NCI-H345 (cell line): ENCODE results near the gene PACS1.
A peak's percentile ranks its signal among the peaks of the same experiment; 100 is the strongest.

Source experiments
- DNase-seq: peaks from one replicate; lab custom pipeline; 2025; lab: John Stamatoyannopoulos, UW

The PACS1 gene

GRCh38 chr11:66050581-66051231 is 19.4 kb upstream of the PACS1 start:
- DNase-seq: no peak

- DNase-seq: no peak
These were observed 18.7 kb upstream of the PACS1 start for GRCh38 chr11:66051371-66051765.

DNA sequence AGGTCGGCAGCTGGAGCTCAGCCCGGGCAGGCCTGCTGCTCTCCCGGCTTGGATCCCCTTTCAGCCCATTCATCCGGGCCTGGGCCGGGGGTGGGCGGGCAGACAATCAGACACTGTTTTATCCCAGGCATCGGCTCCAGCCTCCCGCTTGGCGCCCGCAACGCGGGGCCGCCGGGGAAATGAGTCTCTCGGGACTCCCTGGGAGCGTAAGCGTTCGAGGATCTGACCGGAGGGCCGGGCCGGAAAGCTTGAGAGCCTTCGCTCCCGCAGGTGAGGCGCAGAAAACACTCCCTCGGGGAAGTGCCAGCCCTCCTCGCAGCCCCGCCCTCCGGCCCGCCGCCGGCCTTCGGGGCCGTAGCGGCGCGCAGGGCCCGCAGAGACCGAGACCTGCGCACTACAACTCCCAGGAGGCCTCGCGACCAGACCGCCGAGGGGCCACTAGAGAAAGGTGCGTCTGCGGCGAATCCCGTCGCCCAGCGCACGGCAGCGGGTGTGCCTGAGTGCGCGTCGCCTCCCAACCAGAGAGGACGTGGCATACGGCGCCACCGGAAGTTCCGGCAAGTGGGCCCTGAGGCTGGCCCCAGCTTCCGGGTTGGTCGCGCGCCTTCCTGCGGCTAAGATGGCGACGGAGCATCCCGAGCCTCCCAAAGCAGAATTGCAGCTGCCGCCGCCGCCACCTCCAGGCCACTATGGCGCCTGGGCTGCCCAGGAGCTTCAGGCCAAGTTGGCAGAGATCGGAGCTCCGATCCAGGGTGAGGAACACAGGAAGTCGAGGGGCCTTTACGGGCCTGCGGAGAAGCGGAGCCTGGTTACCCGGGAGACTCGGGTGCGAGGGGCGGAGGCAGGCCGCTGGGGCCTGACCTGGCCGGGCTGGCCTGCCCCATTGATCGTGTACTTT is 18.1 kb upstream of the PACS1 start, which contains the start of gene SF3B2:
Gene SF3B2, plus strand, starts transcription at position 599 of the 898 bp plus-strand sequence. Its CDS starts 21 bp downstream, at position 620.
- DNase-seq: peak; percentile 99

GRCh38 chr11:66052664-66052982 is 17.4 kb upstream of the PACS1 start:
- DNase-seq: no peak

- DNase-seq: no peak
These were observed 15.1 kb upstream of the PACS1 start for GRCh38 chr11:66055021-66055420.

GRCh38 chr11:66056501-66056900 is 13.6 kb upstream of the PACS1 start:
- DNase-seq: no peak

DNA sequence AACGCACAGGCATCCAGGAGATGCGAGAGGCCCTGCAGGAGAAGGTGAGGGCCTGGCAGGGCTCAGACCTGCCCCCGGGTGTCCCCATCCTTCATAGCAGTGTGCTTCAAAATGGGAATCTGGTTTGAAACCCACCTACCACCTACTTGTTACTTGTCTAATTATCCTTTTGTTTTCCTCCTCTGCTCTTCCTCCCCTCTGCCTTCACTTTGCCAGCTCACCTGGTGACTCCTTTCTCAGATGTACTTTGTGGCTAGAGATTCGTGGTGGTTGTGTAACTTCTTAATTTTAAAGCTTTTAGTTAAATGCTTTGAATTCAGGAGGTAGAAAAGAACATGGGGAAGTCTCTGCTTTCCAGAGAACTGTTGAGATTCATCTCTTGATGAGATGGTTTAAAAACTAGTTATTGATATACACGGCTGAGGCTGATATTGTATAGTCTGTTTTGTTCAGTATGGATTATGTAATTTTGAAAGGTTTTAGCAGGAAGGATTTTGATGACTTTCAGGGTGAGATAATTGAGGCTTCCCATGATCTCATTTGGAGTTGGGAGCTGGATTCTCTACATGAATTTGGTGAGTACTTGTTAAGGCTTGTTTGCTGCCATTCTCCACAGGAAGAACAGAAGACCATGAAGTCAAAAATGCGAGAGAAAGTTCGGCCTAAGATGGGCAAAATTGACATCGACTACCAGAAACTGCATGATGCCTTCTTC is 9.9 kb upstream of the PACS1 start:
- no peak for DNase-seq

- no peak for DNase-seq
These were observed 8.8 kb upstream of the PACS1 start for GRCh38 chr11:66061268-66061667.

DNA sequence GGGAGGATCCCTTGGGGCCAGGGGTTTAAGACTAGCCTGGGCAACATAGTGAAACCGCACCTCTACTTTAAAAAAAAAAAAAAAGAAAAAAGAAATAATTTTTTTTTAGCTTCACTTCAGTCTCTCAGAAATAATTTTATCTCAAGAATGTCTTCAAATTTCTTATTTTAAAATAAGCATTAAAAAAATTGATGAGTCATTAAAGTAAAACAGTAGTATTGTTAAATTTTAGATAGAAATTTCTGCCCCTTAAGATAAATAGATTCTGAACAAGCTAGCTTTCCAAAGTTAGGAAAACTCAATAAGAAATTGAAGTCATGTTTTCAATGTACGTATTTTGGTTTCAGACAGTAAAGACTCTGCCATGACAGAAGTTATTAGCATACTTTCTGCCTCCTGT is 7.7 kb upstream of the PACS1 start:
- no peak for DNase-seq

DNA sequence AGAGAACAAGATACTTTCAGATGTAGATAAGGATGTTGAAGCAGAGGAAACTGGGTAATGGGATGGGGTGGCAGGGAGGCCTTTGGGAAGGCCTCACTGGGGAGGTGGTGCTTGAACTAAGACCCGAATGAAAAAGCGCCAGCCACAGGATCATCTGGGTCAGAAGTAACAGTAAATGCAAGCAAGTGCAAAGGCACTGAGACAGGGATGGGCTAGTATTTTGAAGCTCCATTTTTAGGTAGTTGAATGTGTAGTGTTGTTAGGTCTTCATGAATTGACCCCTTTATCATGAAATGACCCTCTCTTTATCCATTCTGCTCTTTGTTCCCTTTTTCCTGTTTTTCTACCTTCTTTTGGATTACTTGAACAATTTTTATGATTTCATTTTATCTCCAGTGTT is 6.2 kb upstream of the PACS1 start:
- no peak for DNase-seq

DNA sequence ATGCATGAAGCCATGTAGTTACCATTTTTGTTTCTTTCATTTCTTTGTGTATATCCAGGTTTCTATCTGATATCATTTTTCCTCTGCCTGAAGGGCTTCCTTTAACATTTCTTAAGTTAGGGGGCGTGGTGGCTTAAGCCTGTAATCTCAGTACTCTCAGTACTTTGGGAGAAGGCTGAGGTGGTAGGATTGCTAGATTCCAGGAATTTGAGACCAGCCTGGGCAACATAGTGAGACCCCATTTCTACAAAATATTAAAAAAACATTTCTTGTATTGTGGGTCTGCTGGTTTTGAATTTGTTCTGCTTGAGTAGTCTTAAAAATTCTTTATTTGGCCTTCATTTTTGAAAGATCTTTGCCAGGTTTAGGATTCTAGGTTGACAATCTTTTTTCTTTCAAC is 5.5 kb upstream of the PACS1 start:
- DNase-seq: no peak

GRCh38 chr11:66066751-66067150 is 3.3 kb upstream of the PACS1 start:
- DNase-seq: no peak

GRCh38 chr11:66067640-66068039 is 2.4 kb upstream of the PACS1 start:
- DNase-seq: no peak

- peak; percentile 79 for DNase-seq
These were observed 1.8 kb upstream of the PACS1 start for GRCh38 chr11:66068154-66068821.

DNA sequence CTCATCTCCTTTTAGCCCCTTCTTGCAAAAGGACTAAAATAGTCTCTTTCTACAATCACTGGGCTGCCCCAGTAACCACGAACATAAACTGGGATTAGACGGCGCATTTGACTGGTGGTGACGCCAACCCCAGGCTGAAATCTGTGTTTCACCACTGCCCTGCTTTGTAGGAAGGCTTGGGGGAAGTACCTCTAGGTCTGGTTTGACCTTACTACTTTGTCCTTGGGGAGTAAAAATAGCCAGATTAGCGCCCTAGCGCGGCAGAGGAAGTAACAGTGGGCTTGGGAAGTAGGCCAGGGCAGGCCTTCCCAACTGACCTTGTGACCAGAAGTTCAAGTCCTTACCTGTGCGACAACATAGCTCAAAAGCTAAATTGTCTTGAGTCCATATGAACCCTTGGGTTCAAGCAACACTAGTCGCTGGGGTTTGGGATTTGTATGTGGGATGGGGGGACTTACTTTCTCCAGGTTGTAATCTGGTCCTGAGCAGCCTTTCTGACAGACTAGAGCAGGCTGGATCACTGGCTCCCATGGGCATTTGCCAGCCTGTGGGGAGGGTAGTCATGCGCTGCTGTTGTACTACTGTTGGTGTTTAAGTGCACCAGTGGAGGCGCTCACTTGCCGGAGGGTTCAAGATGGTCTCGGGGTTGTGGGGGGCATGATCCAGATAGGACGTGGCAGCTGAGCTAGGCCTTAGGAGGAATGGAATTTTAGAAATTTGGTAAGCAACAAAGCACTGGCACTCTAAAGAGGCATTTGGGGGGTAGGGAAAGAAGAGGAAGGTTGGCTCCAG is 953 bp upstream of the PACS1 start:
- peak; percentile 38 for DNase-seq

DNA sequence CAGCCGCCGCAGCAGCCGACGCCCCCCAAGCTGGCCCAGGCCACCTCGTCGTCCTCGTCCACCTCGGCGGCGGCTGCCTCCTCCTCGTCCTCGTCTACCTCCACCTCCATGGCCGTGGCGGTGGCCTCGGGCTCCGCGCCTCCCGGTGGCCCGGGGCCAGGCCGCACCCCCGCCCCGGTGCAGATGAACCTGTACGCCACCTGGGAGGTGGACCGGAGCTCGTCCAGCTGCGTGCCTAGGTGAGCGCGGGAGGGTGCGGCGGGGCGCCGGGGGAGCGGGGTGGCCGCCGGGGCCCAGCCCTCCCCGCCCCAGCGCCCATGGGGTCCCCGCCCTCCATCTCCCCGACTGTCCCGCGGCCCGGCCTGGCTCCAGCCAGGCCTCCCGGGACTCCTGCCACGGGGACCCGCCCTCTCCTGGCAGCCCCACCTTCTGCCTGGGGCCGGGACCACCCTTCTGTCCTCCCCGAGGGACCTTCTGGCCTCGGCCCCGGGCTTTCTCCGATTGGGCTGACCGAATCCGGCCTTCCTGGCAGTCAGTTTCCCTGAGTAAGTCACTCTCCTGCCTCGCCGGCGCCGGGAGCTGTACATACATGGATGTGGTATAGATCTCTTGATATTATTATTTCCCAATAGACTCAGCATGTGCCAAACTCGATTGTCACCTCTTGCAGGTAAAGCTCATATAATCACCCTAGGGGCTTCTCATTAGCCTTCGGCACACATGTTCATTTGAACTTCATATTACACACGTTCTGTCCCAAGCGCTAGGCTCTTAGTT is 720 bp downstream of the PACS1 start:
- peak; percentile 18 for DNase-seq

- DNase-seq: no peak
These were observed 1.3 kb downstream of the PACS1 start for GRCh38 chr11:66071381-66071801.

GRCh38 chr11:66072081-66072480 is 2.0 kb downstream of the PACS1 start:
- DNase-seq: no peak

GRCh38 chr11:66072518-66072917 is 2.4 kb downstream of the PACS1 start:
- no peak for DNase-seq

- DNase-seq: no peak
These were observed 3.6 kb downstream of the PACS1 start for GRCh38 chr11:66073669-66074068.

- DNase-seq: no peak
These were observed 5.2 kb downstream of the PACS1 start for GRCh38 chr11:66075273-66075672.
